Trophoblast cell (in vitro differentiated cells and primary cell): ENCODE data around the gene ZNF235.

Experiments
- DNase-seq, 2 donors: peaks; one replicate each; pipeline ENCODE4 v3.0.0-alpha.2; 2016
- H2AFZ ChIP-seq: 2 replicates; pipeline ENCODE4 v1.6.1; 2013; ENCODE audit warnings: low read length, moderate library complexity, mild to moderate bottlenecking; ENCODE audit not compliant: insufficient read depth, poor library complexity
- H2AK5ac ChIP-seq: 2 replicates; pipeline ENCODE4 v1.6.1; 2013; ENCODE audit warnings: mild to moderate bottlenecking, low read length
- H2BK120ac ChIP-seq: 2 replicates; pipeline ENCODE4 v1.6.1; 2013; ENCODE audit warnings: low read length, mild to moderate bottlenecking, moderate library complexity; ENCODE audit not compliant: insufficient read depth, poor library complexity
- H2BK12ac ChIP-seq: 2 replicates; pipeline ENCODE4 v1.6.1; 2013; ENCODE audit warnings: mild to moderate bottlenecking, low read length, moderate library complexity
- H2BK5ac ChIP-seq: 2 replicates; pipeline ENCODE4 v1.6.1; 2013; ENCODE audit warnings: low read length, low read depth, moderate library complexity, mild to moderate bottlenecking; ENCODE audit not compliant: poor library complexity
- H3K14ac ChIP-seq: 2 replicates; pipeline ENCODE4 v1.6.1; 2013; ENCODE audit warnings: mild to moderate bottlenecking, low read length
- H3K18ac ChIP-seq: 2 replicates; pipeline ENCODE4 v1.6.1; 2013; ENCODE audit warnings: mild to moderate bottlenecking, low read length
- H3K23ac ChIP-seq: 2 replicates; pipeline ENCODE4 v1.6.1; 2013; ENCODE audit warnings: low read length
- H3K27ac ChIP-seq: 2 replicates; pipeline ENCODE4 v1.5.1; 2013; ENCODE audit warnings: low read depth, mild to moderate bottlenecking, inconsistent platforms, low read length, moderate library complexity
- H3K27me3 ChIP-seq: 2 replicates; pipeline ENCODE4 v1.6.1; 2013; ENCODE audit warnings: inconsistent platforms, mild to moderate bottlenecking, low read length, moderate library complexity; ENCODE audit not compliant: insufficient read depth
- H3K36me3 ChIP-seq, 2 experiments: 1 replicate in 1 of 2; 2 replicates in 1 of 2; pipeline ENCODE4 v1.6.1; 2013; ENCODE audit warnings: low read length in 2 of 2, mild to moderate bottlenecking in 2 of 2, moderate library complexity in 1 of 2; ENCODE audit not compliant: insufficient read depth in 2 of 2, control insufficient read depth in 1 of 2
- H3K4ac ChIP-seq: 2 replicates; pipeline ENCODE4 v1.6.1; 2013; ENCODE audit warnings: low read depth, mild to moderate bottlenecking, low read length, moderate library complexity
- H3K4me1 ChIP-seq, 2 experiments: 1 replicate in 1 of 2; 2 replicates in 1 of 2; pipeline ENCODE4 v1.6.1; 2013; ENCODE audit warnings: low read length in 2 of 2, mild to moderate bottlenecking in 2 of 2, moderate library complexity in 1 of 2; ENCODE audit not compliant: insufficient read depth in 2 of 2, control insufficient read depth in 1 of 2
- H3K4me2 ChIP-seq: 2 replicates; pipeline ENCODE4 v1.6.1; 2013; ENCODE audit warnings: inconsistent platforms, mild to moderate bottlenecking, low read length, moderate library complexity
- H3K4me3 ChIP-seq: 2 replicates; pipeline ENCODE4 v1.5.1; 2013; ENCODE audit warnings: mild to moderate bottlenecking, low read depth, low read length, inconsistent platforms
- H3K79me1 ChIP-seq: one replicate; pipeline ENCODE4 v1.6.1; 2013; ENCODE audit warnings: low read length
- H3K79me2 ChIP-seq: 2 replicates; pipeline ENCODE4 v1.6.1; 2013; ENCODE audit warnings: low read length, mild to moderate bottlenecking; ENCODE audit not compliant: control insufficient read depth, insufficient read depth, poor library complexity
- H3K9ac ChIP-seq: 2 replicates; pipeline ENCODE4 v1.6.1; 2013; ENCODE audit warnings: mild to moderate bottlenecking, low read length
- H3K9me3 ChIP-seq: 2 replicates; pipeline ENCODE4 v1.6.1; 2013; ENCODE audit warnings: low read depth, mild to moderate bottlenecking, control low read depth, inconsistent platforms, low read length; ENCODE audit not compliant: insufficient read depth
- H4K12ac ChIP-seq: 2 replicates; pipeline ENCODE4 v1.6.1; 2013; ENCODE audit warnings: low read depth, mild to moderate bottlenecking, low read length, moderate library complexity
- H4K8ac ChIP-seq: 2 replicates; pipeline ENCODE4 v1.6.1; 2013; ENCODE audit warnings: low read depth, mild to moderate bottlenecking, low read length, moderate library complexity
- H4K91ac ChIP-seq: one replicate; pipeline ENCODE4 v1.6.1; 2013; ENCODE audit warnings: low read depth, mild to moderate bottlenecking, low read length, moderate library complexity
- WGBS: extraction: QIAGEN DNeasy Blood & Tissue Kit; methylation state at CpG from one replicate; pipeline ENCODE4 v1.1.7; 2013; ENCODE audit warnings: missing lambda C conversion rate; ENCODE audit not compliant: insufficient read length, insufficient coverage; ENCODE audit errors: extremely low coverage; 5-methylcytosine and 5-hydroxymethylcytosine counted together

Gene ZNF235

GRCh38 chr19:44260343-44260681 lies 44.5 kb downstream of the ZNF235 start:
- H2AK5ac ChIP-seq, result no peak overlapping the region
- H2BK5ac ChIP-seq, result no peak overlapping the region
- no peaks in the 10 kb centered on the region for H3K27me3 ChIP-seq
- H3K79me2 ChIP-seq, result no peaks in the 10 kb centered on the region
- no peak overlapping the region for H3K23ac ChIP-seq
- H3K4me1 ChIP-seq, result no peaks in the 10 kb centered on the region
- no CpG with 5 or more reads among the region's 7 CpGs for WGBS
- H3K4me2 ChIP-seq, result peak overlapping the region; percentile 74
- DNase-seq, result no peak
- H2BK120ac ChIP-seq, result no peak overlapping the region
- no peak overlapping the region for H2AFZ ChIP-seq
- no peak overlapping the region for H4K12ac ChIP-seq
- H3K79me1 ChIP-seq, result no peaks in the 10 kb centered on the region
- H3K14ac ChIP-seq, result no peak overlapping the region
- no peak overlapping the region for H3K4ac ChIP-seq
- no peak overlapping the region for H4K8ac ChIP-seq
- H3K18ac ChIP-seq, result no peak overlapping the region
- no peak overlapping the region for H3K4me3 ChIP-seq
- H2BK12ac ChIP-seq, result no peak overlapping the region
- no peak overlapping the region for H4K91ac ChIP-seq
- no peak overlapping the region for H3K27ac ChIP-seq
- no peak overlapping the region for H3K9ac ChIP-seq
- no peaks in the 10 kb centered on the region for H3K9me3 ChIP-seq
- H3K36me3 ChIP-seq, result no peaks in the 10 kb centered on the region

DNA sequence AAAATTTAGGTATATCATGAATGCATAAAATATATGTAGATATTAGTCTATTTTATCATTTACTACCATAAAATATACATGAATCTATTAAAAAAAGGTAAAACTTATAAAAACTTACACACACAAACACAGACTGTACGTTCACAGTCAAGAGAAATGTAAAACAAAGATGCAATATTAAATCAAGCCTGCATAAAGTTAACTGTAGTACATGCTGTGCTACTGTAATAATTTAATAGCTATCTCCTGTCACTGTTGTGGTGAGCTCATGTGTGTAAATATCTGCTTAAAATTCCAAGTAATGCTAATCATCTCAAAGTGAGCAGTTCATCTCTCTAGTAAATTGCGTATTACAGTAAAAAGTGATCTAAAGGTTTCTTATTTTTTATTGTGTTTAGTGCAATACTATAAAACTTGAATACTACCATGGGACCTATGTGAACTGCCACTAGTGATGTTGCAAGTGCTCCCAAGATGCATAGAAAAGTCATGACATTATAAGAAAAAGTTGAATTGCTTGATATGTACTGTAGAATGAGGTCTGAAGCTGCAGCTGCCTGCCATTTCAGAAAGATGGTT lies 45.9 kb downstream of the ZNF235 start:
- no peak overlapping the region for H4K12ac ChIP-seq
- DNase-seq, result no peak
- no peaks in the 10 kb centered on the region for H3K79me1 ChIP-seq
- H3K4ac ChIP-seq, result no peak overlapping the region
- H3K4me2 ChIP-seq, result no peak overlapping the region
- H4K8ac ChIP-seq, result no peak overlapping the region
- no peak overlapping the region for H4K91ac ChIP-seq
- H3K14ac ChIP-seq, result no peak overlapping the region
- no peak overlapping the region for H2BK120ac ChIP-seq
- no peaks in the 10 kb centered on the region for H3K36me3 ChIP-seq
- H2AK5ac ChIP-seq, result no peak overlapping the region
- no peaks in the 10 kb centered on the region for H3K4me1 ChIP-seq
- H2BK5ac ChIP-seq, result no peak overlapping the region
- no peaks in the 10 kb centered on the region for H3K79me2 ChIP-seq
- WGBS, result no CpG with 5 or more reads among the region's 2 CpGs
- no peaks in the 10 kb centered on the region for H3K9me3 ChIP-seq
- H2BK12ac ChIP-seq, result no peak overlapping the region
- H3K4me3 ChIP-seq, result no peak overlapping the region
- no peak overlapping the region for H3K23ac ChIP-seq
- H3K27me3 ChIP-seq, result no peaks in the 10 kb centered on the region
- H3K18ac ChIP-seq, result no peak overlapping the region
- no peak overlapping the region for H2AFZ ChIP-seq
- H3K9ac ChIP-seq, result no peak overlapping the region
- no peak overlapping the region for H3K27ac ChIP-seq

GRCh38 chr19:44258136-44258535 lies 46.7 kb downstream of the ZNF235 start:
- Histone ChIP-seq H2BK120ac (no peak overlapping the region), H3K4me3 (no peak overlapping the region), H3K18ac (no peak overlapping the region), H3K4ac (no peak overlapping the region), H3K79me2 (no peaks in the 10 kb centered on the region), H4K91ac (no peak overlapping the region), H4K12ac (no peak overlapping the region), H3K27ac (no peak overlapping the region), H3K9me3 (no peaks in the 10 kb centered on the region), H3K36me3 (no peaks in the 10 kb centered on the region), H3K4me1 (no peaks in the 10 kb centered on the region), H3K4me2 (no peak overlapping the region), H3K23ac (no peak overlapping the region), H2BK12ac (no peak overlapping the region), H3K14ac (no peak overlapping the region), H4K8ac (no peak overlapping the region), H2BK5ac (no peak overlapping the region), H3K79me1 (no peaks in the 10 kb centered on the region), H2AK5ac (no peak overlapping the region), H3K9ac (no peak overlapping the region), H2AFZ (no peak overlapping the region), H3K27me3 (no peaks in the 10 kb centered on the region)
- no peak for DNase-seq
- WGBS, result no CpG with 5 or more reads among the region's 1 CpG

GRCh38 chr19:44255705-44256411 lies 49.0 kb downstream of the ZNF235 start:
- Histone ChIP-seq H2BK120ac (no peak overlapping the region), H3K9ac (no peak overlapping the region), H4K8ac (no peak overlapping the region), H3K4ac (no peak overlapping the region), H3K27ac (no peak overlapping the region), H3K27me3 (no peaks in the 10 kb centered on the region), H3K4me3 (no peak overlapping the region), H3K79me2 (no peaks in the 10 kb centered on the region), H2AFZ (no peak overlapping the region), H3K14ac (no peak overlapping the region), H3K18ac (no peak overlapping the region), H4K91ac (no peak overlapping the region), H3K9me3 (no peaks in the 10 kb centered on the region), H4K12ac (no peak overlapping the region), H3K23ac (no peak overlapping the region), H2BK12ac (no peak overlapping the region), H3K4me2 (no peak overlapping the region), H3K4me1 (no peaks in the 10 kb centered on the region), H2AK5ac (no peak overlapping the region), H2BK5ac (no peak overlapping the region), H3K36me3 (no peaks in the 10 kb centered on the region), H3K79me1 (no peaks in the 10 kb centered on the region)
- DNase-seq, result no peak
